Activated T-cell treated with anti-CD3 and anti-CD28 coated beads for 4 hours (primary cell): ENCODE results near the gene BTNL3.
"Not testable (repeated sequence)": the region's sequence is repeated elsewhere in the genome, so short reads cannot be mapped to it uniquely, and the experiment has no call there.

Experiments
- DNase-seq: peaks from one replicate; pipeline ENCODE4 v3.0.0-alpha.2; 2020

BTNL3 gene

GRCh38 chr5:181024245-181025064 lies 35.8 kb downstream of the BTNL3 start:
- no peak for DNase-seq

GRCh38 chr5:181027452-181028031 lies 38.9 kb downstream of the BTNL3 start:
- DNase-seq, result no peak

- DNase-seq, result no peak
Measured at GRCh38 chr5:181028032-181028819, 39.6 kb downstream of the BTNL3 start.

GRCh38 chr5:181031716-181032115 lies 43.1 kb downstream of the BTNL3 start:
- DNase-seq, result no peak

GRCh38 chr5:181035991-181036815 lies 47.6 kb downstream of the BTNL3 start:
- no peak for DNase-seq

GRCh38 chr5:181036816-181037364 lies 48.2 kb downstream of the BTNL3 start:
- no peak for DNase-seq

GRCh38 chr5:181037365-181037861 lies 48.8 kb downstream of the BTNL3 start:
- no peak for DNase-seq

- DNase-seq, result no peak
Measured at GRCh38 chr5:181039471-181039870, 50.8 kb downstream of the BTNL3 start.

- DNase-seq, result no peak
Measured at GRCh38 chr5:181039931-181040630, 51.4 kb downstream of the BTNL3 start, which contains the start of gene BTNL9. BTNL9 (plus strand) TSS chr5:181040266; CDS start chr5:181045490, 5,224 bp downstream.

- no peak for DNase-seq
Measured at GRCh38 chr5:181040631-181040945, 51.9 kb downstream of the BTNL3 start.

- DNase-seq, result no peak
Measured at GRCh38 chr5:181041043-181041442, 52.4 kb downstream of the BTNL3 start.

- DNase-seq, result no peak
Measured at GRCh38 chr5:181042036-181042713, 53.5 kb downstream of the BTNL3 start.

- no peak for DNase-seq
Measured at GRCh38 chr5:181042722-181043121, 54.1 kb downstream of the BTNL3 start.

GRCh38 chr5:181043285-181044092 lies 54.8 kb downstream of the BTNL3 start:
- no peak for DNase-seq

GRCh38 chr5:181044093-181044599 lies 55.5 kb downstream of the BTNL3 start:
- no peak for DNase-seq

GRCh38 chr5:181044662-181045305 lies 56.1 kb downstream of the BTNL3 start:
- no peak for DNase-seq

GRCh38 chr5:181045316-181045715 lies 56.7 kb downstream of the BTNL3 start:
- DNase-seq, result no peak

GRCh38 chr5:181045857-181046256 lies 57.2 kb downstream of the BTNL3 start:
- not testable (repeated sequence) for DNase-seq

- no peak for DNase-seq
Measured at GRCh38 chr5:181047288-181047687, 58.6 kb downstream of the BTNL3 start.
